GM12878 (cell line): ENCODE data around the gene HK2. TPM values are rescaled to one million over a fixed set of nuclear protein-coding genes. Genes with fewer than 3 reads are reported as not detected.

Experiments used
- ATAC-seq: fragments of 200-7000 bp; cut with Tn5 transposase; 3 replicates; pipeline ENCODE4 v1.9.1; 2020; ENCODE audit warnings: mild to moderate bottlenecking, moderate library complexity
- BruUV-seq: library from RNA; stranded (reverse); fragments of 400-500 nt; replicated peaks from 2 replicates; lab custom pipeline; 2021; lab: Mats Ljungman, UMichigan
- CTCF ChIA-PET: fragments of 300-600 bp; sonication (Branson Sonifier 250); formaldehyde crosslinking; extraction: SDS; loops from one replicate; lab custom pipeline; 2021; ENCODE audit warnings: inconsistent platforms; lab: Yijun Ruan, JAX
- POLR2A ChIA-PET: fragments of 350-600 bp; formaldehyde crosslinking; extraction: SDS; loops from one replicate; lab custom pipeline; 2021; ENCODE audit warnings: inconsistent platforms; lab: Charles Lee
- RAD21 ChIA-PET: fragments of 300-600 bp; sonication (Branson Sonifier 250); formaldehyde crosslinking; loops from one replicate; lab custom pipeline; 2023; ENCODE audit warnings: antibody characterized with exemption; ENCODE audit not compliant: unreplicated experiment; lab: Charles Lee
- SMC1A ChIA-PET: fragments of 300-600 bp; sonication (Branson Sonifier 250); formaldehyde crosslinking; loops from one replicate; lab custom pipeline; 2023; ENCODE audit not compliant: unreplicated experiment, uncharacterized antibody; lab: Charles Lee
- DNase-seq: peaks from one replicate; pipeline ENCODE4 v3.0.0-alpha.2; 2011; ENCODE audit warnings: low read depth, low spot score
- FAIRE-seq: peaks from 3 replicates; lab custom pipeline; 2011; peaks lifted over from hg19 to GRCh38; lab: Jason Lieb, UNC
- H2AFZ ChIP-seq: 2 replicates; pipeline ENCODE4 v1.6.0; 2011; ENCODE audit warnings: low read depth, low read length, control low read depth; ENCODE audit not compliant: control insufficient read depth
- H3K27ac ChIP-seq: 2 replicates; pipeline ENCODE4 v1.5.1; 2011; ENCODE audit warnings: control low read depth; ENCODE audit not compliant: control insufficient read depth, insufficient read depth
- H3K27me3 ChIP-seq, 2 experiments: replicated peaks in 1 of 2; 2 replicates each; pipeline versions ENCODE4 v1.6.0 to v1.6.1; 2011; ENCODE audit warnings: low read length in 1 of 2; ENCODE audit not compliant: control insufficient read depth in 2 of 2, insufficient read depth in 2 of 2
- H3K36me3 ChIP-seq, 2 experiments: 2 replicates each; pipeline ENCODE4 v1.5.1; 2011; ENCODE audit warnings: low read length in 1 of 2; ENCODE audit not compliant: control insufficient read depth in 2 of 2, insufficient read depth in 2 of 2
- H3K4me1 ChIP-seq: 2 replicates; pipeline ENCODE4 v1.6.1; 2011; ENCODE audit warnings: mild to moderate bottlenecking, low read length, moderate library complexity, mixed read lengths; ENCODE audit not compliant: control insufficient read depth, insufficient read depth
- H3K4me2 ChIP-seq: 2 replicates; pipeline ENCODE4 v1.6.0; 2011; ENCODE audit warnings: control low read depth; ENCODE audit not compliant: control insufficient read depth, insufficient read depth
- H3K4me3 ChIP-seq: fragments of 200-600 bp; sonication (generic); 2 replicates; pipeline ENCODE4 v1.5.1; 2016
- H3K79me2 ChIP-seq: 2 replicates; pipeline ENCODE4 v1.6.0; 2011; ENCODE audit warnings: low read length; ENCODE audit not compliant: control insufficient read depth, insufficient read depth
- H3K9ac ChIP-seq: 2 replicates; pipeline ENCODE4 v1.8.0; 2011; ENCODE audit warnings: low read length, control low read depth, mixed read lengths; ENCODE audit not compliant: control insufficient read depth, insufficient read depth
- H3K9me3 ChIP-seq: replicated peaks from 3 replicates; pipeline ENCODE4 v1.5.1; 2011; ENCODE audit warnings: mild to moderate bottlenecking, low read length; ENCODE audit not compliant: control insufficient read depth, insufficient read depth
- H4K20me1 ChIP-seq: 2 replicates; pipeline ENCODE4 v1.6.0; 2011; ENCODE audit not compliant: control insufficient read depth, insufficient read depth
- ATF2 ChIP-seq: IDR thresholded peaks from 2 replicates; pipeline ENCODE4 v1.6.1; 2012; ENCODE audit warnings: low read length, inconsistent platforms
- CBX3 ChIP-seq: fragments of 200-600 bp; sonication (generic); IDR thresholded peaks from 2 replicates; pipeline ENCODE4 v1.6.1; 2016; ENCODE audit warnings: low read depth, borderline replicate concordance
- CHD2 ChIP-seq: IDR thresholded peaks from 2 replicates; pipeline ENCODE4 v1.6.1; 2011; ENCODE audit warnings: low read depth, low read length, improper control_type of control experiment, borderline replicate concordance
- DPF2 ChIP-seq: fragments of 450-650 bp; IDR thresholded peaks from 2 replicates; pipeline ENCODE4 v1.6.1; 2017; ENCODE audit warnings: mild to moderate bottlenecking
- E4F1 ChIP-seq: fragments of 450-650 bp; IDR thresholded peaks from 2 replicates; pipeline ENCODE4 v1.6.1; 2018; ENCODE audit warnings: borderline replicate concordance, mild to moderate bottlenecking; ENCODE audit not compliant: partially characterized antibody
- IRF3 ChIP-seq: fragments of 450-650 bp; IDR thresholded peaks from 2 replicates; pipeline ENCODE4 v1.6.1; 2014; ENCODE audit warnings: mild to moderate bottlenecking
- MLLT1 ChIP-seq: fragments of 450-650 bp; IDR thresholded peaks from 2 replicates; pipeline ENCODE4 v1.6.1; 2016; ENCODE audit warnings: mild to moderate bottlenecking
- PAX5 ChIP-seq: IDR thresholded peaks from 2 replicates; pipeline ENCODE4 v1.6.1; 2011; ENCODE audit warnings: low read depth, low read length, borderline replicate concordance
- RCOR1 ChIP-seq: conservative IDR thresholded peaks from 2 replicates; pipeline ENCODE4 v1.6.1; 2012; ENCODE audit warnings: low read depth, low read length, improper control_type of control experiment
- RELB ChIP-seq: fragments of 450-650 bp; IDR thresholded peaks from 2 replicates; pipeline ENCODE4 v1.6.1; 2017; ENCODE audit warnings: low read depth, mild to moderate bottlenecking, moderate library complexity
- TCF7 ChIP-seq: IDR thresholded peaks from 2 replicates; pipeline ENCODE4 v1.6.1; 2014; ENCODE audit warnings: antibody characterized with exemption, borderline replicate concordance
- ZNF592 ChIP-seq: fragments of 450-650 bp; IDR thresholded peaks from 2 replicates; pipeline ENCODE4 v1.6.1; 2017; ENCODE audit warnings: mild to moderate bottlenecking, moderate library complexity
- WGBS: methylation state at CpG from one replicate; pipeline ENCODE4 v1.1.6; 2016; ENCODE audit warnings: low lambda C conversion rate; ENCODE audit not compliant: insufficient replicate concordance, insufficient coverage; ENCODE audit errors: missing lambda C conversion rate; 5-methylcytosine and 5-hydroxymethylcytosine counted together
- in situ Hi-C: fragments of 300-500 bp; cut with MboI; formaldehyde crosslinking; loops from 9 replicates; pipeline ENCODE4 v1.14.3; 2018; ENCODE audit warnings: mixed read lengths
- intact Hi-C: fragments of 100-400 bp; cut with micrococcal nuclease; formaldehyde crosslinking; loops from one replicate; pipeline ENCODE4 v1.14.2; 2022; ENCODE audit not compliant: unreplicated experiment
- polyA plus RNA-seq, 11 experiments: library from polyadenylated mRNA; depleted of rRNA in 4 of 11; unstranded in 6 of 11; stranded (reverse) in 5 of 11; fragments of >200 nt; fragmentation: Nextera tagmentation in 4 of 11; fragmentation: Illumina TruSeq in 1 of 11; extraction: Ambion mirVana in 4 of 11; extraction: Trizol in 1 of 11; gene quantifications; 1 replicate in 1 of 11; 2 replicates in 10 of 11; pipeline versions ENCODE4 v1.2.1 to v1.2.3, GENCODE V29; 2011 to 2016; ENCODE audit warnings: inconsistent platforms in 2 of 11, missing spikeins in 2 of 11, low read depth in 1 of 11
- total RNA-seq, 4 experiments: library from RNA; depleted of rRNA in 3 of 4; stranded (reverse); fragments of >200 nt in 3 of 4; fragmentation: Illumina TruSeq in 1 of 4; extraction: Trizol in 1 of 4; gene quantifications; 2 replicates each; pipeline versions ENCODE4 v1.2.1 to v1.2.3, GENCODE V29; 2013 to 2021

HK2 gene
- total and polyA plus RNA-seq, 10 of the 15 experiments (the other 5 are each of a cell fraction or from before 2014, with no cell fraction given), result 5.0 to 73.1 (median 20.2) TPM

- WGBS, result 97% methylated on average over 2 of the region's 2 CpGs
- CTCF ChIA-PET, result no interaction called here
- H4K20me1 ChIP-seq, result 0 out of 2 replicates have a peak, but pooled peaks cover 5% of the 10 kb centered on the region
- POLR2A ChIA-PET, result no interaction called here
- DNase-seq (no peak), FAIRE-seq (no peak), ATAC-seq (no peak)
- H3K9me3 ChIP-seq, result no peaks in the 10 kb centered on the region
- RAD21 ChIA-PET, result no interaction called here
- no peak overlapping the region for H3K27ac ChIP-seq
- H2AFZ ChIP-seq, result no peak overlapping the region
- peaks cover 99% of the 10 kb centered on the region for H3K79me2 ChIP-seq
- no peak overlapping the region for H3K9ac ChIP-seq
- BruUV-seq, result no TSS peak
- SMC1A ChIA-PET, result no interaction called here
- no peak overlapping the region for H3K4me3 ChIP-seq
- H3K4me2 ChIP-seq, result no peak overlapping the region
- H3K27me3 ChIP-seq, result no peaks in the 10 kb centered on the region
- peaks cover 75% of the 10 kb centered on the region for H3K4me1 ChIP-seq
- in situ Hi-C loops, result no loop called here
- H3K36me3 ChIP-seq, result peaks cover 0 to 3% of the 10 kb centered on the region in 2 experiments; a peak in 2 of 4 replicates
- intact Hi-C loops, result no loop called here
- TF ChIP-seq DPF2, result no peak
- TF ChIP-seq RCOR1, result no peak
- TF ChIP-seq PAX5, result no peak
- TF ChIP-seq CBX3, result no peak
- no peak for TF ChIP-seq MLLT1
- no peak for TF ChIP-seq CHD2
- no peak for TF ChIP-seq ATF2
- no peak for TF ChIP-seq ZNF592
- no peak for TF ChIP-seq IRF3
- no peak for TF ChIP-seq TCF7
- no peak for TF ChIP-seq E4F1
- no peak for TF ChIP-seq RELB
Observed at GRCh38 chr2:74845991-74846390, 12.1 kb downstream of the HK2 start.
